Superior temporal gyrus (tissue), 1 donor: Measurements from ENCODE around the gene INO80B.
A peak's percentile ranks its signal among the peaks of the same experiment; 100 is the strongest.
"Not testable (repeated sequence)": the region's sequence is repeated elsewhere in the genome, so short reads cannot be mapped to it uniquely, and the experiment has no call there.

Experiments used
- DNase-seq: peaks from one replicate; pipeline ENCODE4 v3.0.0-alpha.2; 2016; ENCODE audit errors: extremely low spot score

The INO80B gene

DNA sequence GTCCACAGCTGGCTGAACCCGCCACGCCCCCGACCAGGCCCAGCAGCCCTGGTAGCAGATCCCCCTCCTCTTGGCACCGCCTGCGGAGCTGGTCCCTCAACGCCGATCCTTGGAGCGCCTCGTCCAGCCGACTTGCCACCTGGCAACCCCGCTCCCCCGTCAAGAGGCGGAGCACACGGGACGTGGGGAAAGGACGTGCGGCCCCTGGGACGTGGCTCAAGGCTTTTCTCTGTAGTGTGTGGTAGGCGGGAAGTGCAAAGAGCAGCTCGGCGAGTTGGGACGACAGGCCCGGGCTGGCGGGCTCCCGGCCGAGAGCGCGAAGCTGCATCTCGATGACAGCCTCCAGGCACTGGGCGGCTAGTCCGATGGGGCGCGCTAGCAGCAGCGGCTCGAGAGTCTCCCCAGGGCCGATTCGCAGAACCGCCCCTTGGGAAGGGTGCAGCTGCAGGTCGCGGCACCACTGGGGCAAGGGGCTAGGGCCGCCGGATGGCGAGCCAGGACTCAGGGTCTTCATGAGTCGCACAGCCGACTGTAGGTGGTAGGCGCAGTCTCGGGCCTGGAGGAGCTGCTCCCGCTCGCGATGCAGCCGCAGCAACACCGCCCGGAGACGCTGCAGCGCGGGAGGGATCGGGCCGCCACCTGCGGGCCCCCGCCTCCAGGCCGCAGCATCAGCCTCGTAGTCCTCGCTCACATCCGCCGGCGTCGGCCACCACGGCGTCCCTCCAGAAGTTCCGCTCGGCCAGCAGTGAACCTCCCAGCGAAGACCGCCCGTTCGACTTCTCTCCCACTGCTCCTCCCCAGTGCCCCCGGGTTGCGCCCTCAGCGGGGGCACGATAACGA lies 27.3 kb downstream of the INO80B start:
- DNase-seq = peak; percentile 10

DNA sequence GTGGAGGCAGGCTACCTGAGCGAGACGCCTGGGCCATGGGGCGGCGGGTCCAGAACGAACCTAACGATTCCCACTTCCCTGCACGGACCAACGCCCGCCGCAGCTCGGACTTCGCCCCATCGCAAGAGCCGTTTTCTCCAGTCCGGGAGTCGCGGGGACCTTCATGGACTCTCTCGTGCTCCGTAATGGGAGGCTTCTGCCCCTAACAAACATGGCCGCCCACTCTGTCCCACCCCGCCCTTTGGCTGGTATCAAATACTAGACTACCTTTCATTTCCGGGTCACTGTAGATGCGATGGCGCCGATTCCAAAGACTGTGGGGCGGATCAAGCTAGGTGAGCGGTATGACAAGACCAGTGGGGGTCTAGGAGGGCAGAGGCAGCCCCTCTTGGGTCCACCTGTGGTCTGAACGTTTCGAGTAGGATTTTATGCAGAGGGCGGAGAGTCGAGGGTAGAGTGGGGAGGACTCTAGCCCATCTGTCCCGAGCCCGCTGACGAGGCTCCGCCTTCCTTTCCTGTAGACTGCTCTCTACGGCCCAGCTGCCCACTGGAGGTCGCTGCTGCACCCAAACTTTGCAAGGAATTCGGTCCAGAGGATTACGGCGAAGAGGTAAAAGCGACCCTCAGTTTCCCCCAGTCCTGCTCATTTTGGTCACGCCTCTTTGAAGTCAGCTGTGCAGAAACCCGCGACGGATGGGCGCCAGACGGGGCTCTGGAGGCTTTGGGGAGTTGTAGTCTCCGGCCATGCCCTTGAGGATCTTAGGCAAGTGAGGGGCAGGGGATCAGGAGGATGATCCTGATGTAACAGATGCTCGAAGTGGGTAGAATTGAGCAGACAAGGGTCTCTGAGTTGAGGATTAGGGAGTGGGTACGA lies 28.2 kb downstream of the INO80B start, which contains the start of the genes CCDC142 and TTC31:
CCDC142 (minus strand) TSS at position 198 of the 874 bp plus-strand sequence; CDS start at position 37, 161 bp downstream.
TTC31 (plus strand) TSS at position 281 of the 874 bp plus-strand sequence; CDS start at position 296, 15 bp downstream.
- DNase-seq = peak; percentile 99

GRCh38 chr2:74483675-74484164 lies 28.8 kb downstream of the INO80B start:
- not testable (repeated sequence) for DNase-seq

- no peak for DNase-seq
Observed at GRCh38 chr2:74486141-74486540, 31.3 kb downstream of the INO80B start.

GRCh38 chr2:74488643-74489481 lies 34.0 kb downstream of the INO80B start:
- no peak for DNase-seq

- DNase-seq = no peak
Observed at GRCh38 chr2:74489906-74490305, 35.0 kb downstream of the INO80B start.

DNA sequence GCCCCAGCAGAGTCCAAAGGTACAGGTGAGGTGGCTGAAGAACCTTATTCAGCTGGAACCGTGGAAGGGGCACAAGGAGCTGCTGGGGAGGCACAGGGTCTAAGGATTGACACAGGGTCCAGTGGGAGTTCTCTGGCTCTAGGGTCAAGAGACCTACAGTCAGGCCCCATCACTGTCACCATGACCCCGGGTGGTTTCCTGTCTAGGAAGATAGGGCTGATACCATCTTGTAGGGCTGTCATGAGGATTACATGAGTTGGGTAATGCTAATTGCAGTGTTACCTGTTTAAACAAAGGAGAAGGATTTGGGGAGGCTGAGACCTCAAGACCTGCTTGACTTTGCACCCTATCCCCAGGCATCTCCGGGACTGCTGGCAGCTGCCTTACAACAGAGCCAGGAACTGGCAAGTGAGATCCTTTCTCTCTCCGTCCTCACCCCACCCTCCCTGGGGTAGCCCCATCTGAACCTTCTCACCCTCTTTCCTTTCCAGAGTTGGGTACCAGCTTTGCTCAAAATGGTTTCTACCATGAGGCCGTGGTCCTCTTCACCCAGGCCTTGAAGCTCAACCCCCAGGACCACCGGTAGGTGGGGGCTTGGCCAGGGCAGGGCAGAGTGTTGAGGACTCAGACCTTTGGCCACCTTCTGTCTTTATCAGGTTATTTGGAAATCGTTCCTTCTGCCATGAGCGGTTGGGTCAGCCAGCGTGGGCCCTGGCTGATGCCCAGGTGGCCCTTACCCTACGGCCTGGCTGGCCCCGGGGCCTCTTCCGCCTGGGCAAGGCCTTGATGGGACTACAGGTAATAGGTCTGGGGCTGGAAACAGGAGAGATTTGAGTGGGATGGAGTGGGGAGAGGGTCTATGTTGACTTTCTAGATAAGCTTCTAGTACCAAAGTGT lies 37.0 kb downstream of the INO80B start:
- no peak for DNase-seq

- DNase-seq = no peak
Observed at GRCh38 chr2:74493546-74493945, 38.7 kb downstream of the INO80B start.

DNA sequence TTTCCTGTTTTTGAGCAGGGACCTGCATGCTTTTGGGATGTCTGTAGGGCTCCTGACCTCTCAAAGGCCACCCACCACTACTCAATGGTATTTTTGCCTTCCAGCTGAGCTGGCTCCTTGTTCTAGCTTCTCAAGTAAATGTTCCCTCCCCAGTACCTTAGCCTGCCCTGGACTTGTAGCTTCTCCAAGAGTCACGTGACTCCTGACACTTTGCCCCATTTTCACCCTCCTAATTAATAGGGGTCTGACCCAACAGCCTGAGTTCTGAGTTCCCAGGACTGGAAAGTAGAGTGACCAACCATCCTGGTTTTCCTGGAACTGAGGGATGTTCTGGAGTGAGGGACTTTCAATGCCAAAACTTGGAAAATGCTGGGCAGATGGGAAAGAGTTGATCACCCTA lies 40.6 kb downstream of the INO80B start:
- no peak for DNase-seq

DNA sequence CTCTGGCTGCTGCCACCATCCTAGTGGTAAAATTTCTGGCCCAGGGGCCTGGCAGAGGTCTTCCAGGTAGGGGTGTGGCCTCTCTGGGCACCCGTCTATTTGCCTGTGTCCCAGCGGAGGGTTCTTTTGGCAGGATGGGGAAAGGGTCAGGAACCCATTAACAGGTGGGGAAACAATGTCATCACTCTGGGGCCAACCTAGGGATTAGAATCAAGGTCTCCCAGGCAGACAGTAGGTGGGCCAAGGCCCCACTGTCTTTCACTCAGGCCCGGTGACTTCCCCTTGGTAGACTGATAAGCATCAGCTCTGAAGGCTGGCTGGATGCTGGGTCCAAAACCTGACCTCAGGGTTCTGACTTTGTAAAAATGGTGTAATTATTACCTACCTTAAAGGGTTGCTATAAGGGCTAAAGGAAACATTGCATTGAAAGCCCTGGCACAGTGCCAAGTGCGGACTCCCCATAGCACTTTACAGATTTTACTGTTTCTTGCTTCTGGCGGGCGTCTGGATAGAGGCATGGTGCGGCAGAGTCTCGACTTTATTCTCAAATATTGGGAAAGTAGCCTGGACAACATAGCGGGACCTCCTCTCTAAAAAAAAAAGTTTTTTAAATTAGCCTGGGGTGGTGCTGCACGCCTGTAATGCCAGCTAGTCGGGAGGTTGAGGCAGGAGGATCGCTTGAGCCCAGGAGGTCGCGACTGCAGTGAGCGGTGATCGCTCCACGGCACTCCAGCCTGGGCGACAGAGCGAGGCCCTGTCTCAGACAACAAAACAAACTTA lies 42.3 kb downstream of the INO80B start:
- DNase-seq = no peak

DNA sequence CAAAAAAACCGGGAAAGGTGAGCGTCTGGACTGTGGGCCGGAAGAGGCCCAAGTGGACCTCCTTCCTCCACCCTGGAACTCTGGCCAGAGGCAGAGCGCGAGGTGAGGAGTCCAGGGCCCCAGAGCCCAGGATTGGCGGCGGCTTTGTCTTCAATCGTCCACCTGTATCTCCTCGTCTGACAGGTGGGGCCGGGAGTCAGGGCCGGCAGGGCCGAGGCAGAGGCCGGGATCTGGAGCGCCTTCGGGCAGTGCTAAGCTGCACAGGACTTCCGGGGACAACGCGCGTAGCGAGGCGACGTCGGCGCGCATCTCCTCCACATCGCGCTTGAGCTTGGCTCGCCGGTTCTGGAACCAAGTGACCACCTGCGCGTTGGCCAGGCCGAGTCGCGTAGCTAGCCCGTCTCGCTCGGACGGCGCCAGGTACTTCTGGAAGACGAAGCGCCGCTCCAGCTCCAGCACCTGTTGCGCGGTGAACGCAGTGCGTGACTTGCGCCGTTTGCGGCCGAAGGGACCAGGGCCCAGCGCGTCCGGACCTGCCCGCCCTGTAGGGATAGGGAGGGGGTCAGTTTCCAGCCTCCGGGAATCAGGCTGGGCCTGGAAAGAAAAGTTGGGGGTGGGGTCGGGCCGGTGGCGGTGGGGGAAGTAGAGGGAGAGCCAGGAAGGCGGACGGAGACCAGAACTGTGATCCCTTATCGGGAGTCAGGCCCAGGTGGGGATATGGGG lies 43.1 kb downstream of the INO80B start:
- DNase-seq = no peak

- no peak for DNase-seq
Observed at GRCh38 chr2:74498500-74499266, 43.8 kb downstream of the INO80B start.

DNA sequence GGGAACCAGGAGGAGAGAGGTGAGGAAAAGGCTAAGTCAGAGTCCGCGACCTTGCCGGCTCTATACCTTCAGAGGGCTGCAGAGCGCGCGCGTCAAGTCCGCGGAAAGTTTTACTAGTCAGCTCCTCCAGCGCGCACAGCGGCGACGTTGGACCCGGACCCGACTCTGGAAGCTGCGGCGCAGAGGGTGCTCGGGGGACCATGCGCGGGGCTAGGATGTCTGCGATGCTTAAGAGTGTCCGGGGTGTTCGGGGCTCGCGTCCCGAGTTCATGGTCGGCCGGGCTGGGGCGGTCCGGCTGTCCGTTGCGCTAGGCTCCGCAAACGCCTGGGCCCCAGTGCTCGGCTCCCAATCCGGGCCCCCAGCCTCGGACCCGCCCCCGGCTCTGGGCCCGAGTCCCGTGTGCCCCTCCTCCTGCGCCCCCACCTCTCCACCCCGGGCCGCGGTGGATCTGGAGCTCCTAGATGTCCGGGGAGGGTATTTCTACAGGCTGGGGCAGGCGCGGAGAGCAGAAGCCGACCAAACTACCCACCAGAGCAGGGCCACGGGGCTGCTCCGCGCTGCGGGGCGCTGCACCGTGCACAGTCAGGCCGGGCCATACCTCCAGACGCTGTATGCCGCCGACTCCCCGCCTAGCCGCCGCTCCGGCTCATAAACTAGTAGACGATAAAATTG lies 44.5 kb downstream of the INO80B start, which contains the start of gene LBX2:
LBX2 (minus strand) TSS at position 337 of the 673 bp plus-strand sequence; CDS start at position 271, 66 bp downstream.
- no peak for DNase-seq

DNA sequence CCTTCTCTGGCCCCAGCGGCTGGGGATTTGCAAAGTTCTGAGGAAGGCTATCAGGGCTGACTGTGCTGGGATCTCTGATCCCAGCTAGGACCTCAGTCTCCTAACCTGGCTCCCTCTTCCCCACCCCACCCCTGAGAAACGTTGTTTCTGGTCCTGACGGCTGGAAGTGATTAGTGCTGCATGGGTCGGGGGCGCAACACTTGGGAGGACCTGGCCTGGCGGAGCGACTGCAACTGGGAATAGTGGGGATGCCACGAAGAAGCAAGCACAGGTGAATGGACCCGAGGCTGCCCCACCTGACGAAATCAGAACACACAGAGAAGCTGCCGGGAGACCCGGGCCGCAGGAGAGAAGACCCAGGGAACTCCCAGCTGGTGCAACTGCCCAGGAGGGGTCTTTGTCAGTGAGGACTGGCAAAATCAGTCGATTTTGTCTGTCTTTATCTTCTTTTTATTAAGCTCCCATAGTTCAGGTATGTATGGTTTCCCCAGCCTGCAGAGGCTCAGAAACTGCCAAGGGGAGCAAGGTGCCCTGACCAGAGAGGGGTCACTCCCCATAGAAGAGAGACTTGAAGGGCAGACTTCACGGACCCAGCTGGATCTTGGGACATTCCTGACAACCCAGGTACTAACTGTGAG lies 45.2 kb downstream of the INO80B start:
- DNase-seq = no peak

DNA sequence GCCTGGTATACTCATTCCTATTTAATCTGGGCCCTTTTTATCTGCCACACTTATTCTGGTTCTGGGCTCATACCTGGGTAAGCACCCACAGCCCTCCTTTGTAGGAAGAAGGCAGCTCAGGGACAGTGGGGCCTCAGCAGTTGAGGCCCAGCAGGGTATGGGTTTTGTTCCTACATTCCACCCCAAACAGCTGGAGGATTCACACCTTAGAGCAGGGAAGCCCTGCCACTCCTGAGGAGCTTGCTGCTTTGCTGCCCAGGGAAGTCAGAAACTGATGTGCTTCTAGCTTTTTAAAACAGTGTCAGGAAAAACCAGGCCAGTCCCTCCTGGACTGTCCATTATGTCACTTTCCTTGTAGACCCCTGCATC lies 45.7 kb downstream of the INO80B start:
- no peak for DNase-seq

DNA sequence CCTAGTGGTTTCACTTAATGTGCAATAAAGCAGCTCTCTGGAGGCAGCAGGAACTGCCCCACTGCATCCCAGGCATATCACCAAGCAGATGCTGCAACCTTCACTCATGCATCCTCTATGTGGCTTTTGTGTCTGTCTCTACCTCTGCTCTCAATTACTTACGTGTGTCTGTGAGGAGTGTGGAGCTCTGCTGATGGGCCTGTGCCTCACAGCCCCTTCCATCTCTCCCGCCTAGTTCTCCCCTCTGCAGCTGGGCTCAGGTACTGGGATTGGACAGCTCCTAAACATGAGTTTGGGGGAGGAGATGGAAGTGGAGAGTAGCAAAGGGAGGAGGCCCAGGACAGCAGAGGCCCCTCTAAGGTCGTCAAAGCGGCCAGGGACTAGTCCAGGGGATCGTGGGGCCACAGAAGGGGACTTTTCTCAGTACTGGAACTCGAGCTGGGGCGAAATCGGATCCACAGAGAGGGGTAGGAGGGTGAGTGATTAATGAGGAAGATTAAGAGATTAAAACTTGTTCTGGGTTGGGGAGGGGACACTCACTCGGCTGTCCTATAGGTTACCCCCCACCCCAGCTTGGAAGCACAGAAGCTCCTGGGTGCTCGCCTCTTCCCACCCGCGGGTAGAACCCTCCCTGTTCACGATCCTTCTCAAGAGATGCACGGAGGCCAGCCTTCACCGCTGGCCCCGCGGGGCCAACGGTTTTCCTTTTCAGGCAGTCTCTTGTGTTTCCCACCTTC lies 46.6 kb downstream of the INO80B start:
- DNase-seq = no peak
